NCI-H2107 treated with DMSO at 0.1 percent for 48 hours (cell line): ENCODE measurements around the gene IFT74.
"Not testable (repeated sequence)": the region's sequence is repeated elsewhere in the genome, so short reads cannot be mapped to it uniquely, and the experiment has no call there.

Source experiments
- DNase-seq: peaks from one replicate; lab custom pipeline; 2025; ENCODE audit not compliant: unreplicated experiment; lab: John Stamatoyannopoulos, UW

Gene IFT74

DNA sequence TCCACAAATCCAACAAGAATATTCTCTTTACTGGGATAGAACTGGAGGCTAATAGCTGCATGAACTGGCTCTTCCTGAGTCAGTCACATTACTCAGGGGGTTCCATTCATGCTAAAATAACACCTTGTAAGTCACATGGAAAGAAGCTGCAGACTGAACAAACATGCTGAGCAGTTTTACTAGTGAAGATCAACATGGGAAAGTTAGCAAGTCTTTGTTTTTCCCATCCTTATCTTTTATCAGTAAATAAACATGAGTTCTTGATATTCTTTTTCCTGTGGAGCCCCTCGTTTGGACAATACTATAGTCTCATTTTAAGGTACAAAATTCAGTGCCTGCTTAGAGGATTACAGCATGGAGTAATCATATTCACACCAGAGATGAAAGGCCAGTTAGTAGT, 109.1 kb downstream of the IFT74 start:
- DNase-seq = no peak

GRCh38 chr9:27073841-27074728, 117.9 kb downstream of the IFT74 start:
- DNase-seq = no peak

DNA sequence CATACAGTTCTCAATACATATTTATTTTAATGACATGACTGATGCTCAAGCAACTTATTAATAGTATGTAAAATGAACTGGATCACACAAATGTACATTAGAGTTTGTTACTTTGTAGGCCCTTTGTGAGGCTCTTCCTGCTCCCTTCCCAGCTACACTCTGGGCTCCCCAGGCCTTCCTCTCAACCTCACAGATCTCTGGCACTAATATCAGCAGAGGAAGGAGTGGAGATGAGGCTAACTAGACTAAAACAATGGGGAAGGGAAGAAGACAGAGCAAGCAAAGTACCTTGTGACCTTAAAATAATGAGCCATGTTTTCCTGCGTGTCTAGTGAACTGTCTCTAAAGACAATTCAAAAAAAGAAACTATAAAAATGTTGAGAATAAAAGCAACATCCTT, 122.5 kb downstream of the IFT74 start:
- DNase-seq = no peak

DNA sequence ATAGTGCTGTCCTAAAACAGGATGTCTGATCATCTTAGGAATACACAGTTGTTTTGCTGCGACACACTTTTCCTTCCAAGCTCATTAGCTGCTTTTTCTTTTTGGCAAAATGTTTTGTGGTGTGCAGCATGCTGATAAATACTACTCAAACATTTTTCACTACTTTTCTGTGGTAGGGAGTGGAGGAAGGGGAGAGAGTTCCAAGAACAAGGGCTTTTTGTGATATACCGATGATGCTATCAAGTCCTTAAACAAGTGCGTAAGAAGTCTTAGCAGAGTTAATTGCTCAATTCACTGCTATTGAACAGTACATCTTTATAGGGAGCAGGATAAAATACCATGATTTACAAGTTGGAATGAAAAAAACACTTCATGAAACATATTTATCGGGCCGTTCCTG, 129.2 kb downstream of the IFT74 start:
- DNase-seq = no peak

- DNase-seq = no peak
These were observed 130.8 kb downstream of the IFT74 start for GRCh38 chr9:27086818-27087680.

DNA sequence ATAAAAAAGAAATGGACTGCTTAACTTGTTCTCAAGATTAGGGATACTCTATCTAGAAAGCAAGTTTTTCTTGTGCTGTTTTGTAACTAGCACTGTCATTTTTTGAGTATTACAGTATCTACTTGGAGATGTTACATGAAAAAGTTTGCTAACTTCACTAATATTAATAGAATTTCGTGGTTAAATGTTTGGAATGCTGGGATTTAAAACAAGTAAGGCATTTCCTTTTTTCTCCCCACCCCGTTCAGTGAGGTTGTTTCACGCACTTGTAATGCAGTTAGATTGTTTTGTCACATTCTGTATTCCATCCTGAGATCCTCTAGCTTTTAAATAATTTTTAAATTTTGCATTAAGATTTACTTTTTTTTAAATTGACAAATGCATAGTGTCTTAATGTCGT, 132.8 kb downstream of the IFT74 start:
- no peak for DNase-seq

- no peak for DNase-seq
These were observed 133.5 kb downstream of the IFT74 start for GRCh38 chr9:27089706-27090105.

GRCh38 chr9:27090231-27090630, 134.0 kb downstream of the IFT74 start:
- no peak for DNase-seq

- DNase-seq = no peak
These were observed 134.5 kb downstream of the IFT74 start for GRCh38 chr9:27090711-27091110.

DNA sequence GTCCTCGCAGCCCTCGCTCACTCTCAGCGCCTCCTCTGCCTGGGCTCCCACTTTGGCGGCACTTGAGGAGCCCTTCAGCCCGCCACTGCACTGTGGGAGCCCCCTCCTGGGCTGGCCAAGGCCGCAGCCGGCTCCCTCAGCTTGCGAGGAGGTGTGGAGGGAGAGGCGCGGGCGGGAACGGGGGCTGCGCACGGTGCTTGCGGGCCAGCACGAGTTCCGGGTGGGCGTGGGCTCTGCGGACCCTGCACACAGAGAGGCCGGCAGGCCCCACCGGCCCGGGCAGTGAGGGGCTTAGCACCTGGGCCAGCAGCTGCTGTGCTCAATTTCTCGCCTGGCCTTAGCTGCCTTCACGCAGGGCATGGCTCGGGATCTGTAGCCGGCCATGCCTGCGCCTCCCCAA, 136.3 kb downstream of the IFT74 start:
- not testable (repeated sequence) for DNase-seq

DNA sequence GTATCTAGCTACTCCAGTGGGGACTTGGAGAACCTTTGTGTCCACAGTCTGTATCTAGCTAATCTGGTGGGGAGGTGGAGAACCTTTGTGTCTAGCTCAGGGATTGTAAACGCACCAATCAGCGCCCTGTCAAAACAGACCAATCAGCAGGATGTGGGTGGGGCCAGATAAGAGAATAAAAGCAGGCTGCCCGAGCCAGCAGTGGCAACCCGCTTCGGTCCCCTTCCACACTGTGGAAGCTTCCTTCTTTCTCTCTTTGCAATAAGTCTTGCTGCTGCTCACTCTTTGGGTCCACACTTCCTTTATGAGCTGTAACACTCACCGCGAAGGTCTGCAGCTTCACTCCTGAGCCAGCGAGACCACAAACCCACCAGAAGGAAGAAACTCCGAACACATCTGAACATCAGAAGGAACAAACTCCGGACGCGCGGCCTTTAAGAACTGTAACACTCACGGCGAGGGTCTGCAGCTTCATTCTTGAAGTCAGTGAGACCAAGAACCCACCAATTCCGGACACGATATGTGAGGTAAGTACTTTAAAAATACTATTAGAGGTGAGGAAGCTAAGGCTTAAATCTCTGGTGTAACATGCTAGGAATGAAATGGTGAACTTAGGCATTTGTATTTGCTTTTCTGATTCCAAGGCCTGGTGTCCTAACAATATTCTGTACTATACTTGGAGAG, 137.3 kb downstream of the IFT74 start:
- not testable (repeated sequence) for DNase-seq

GRCh38 chr9:27094640-27095298, 138.6 kb downstream of the IFT74 start:
- DNase-seq = no peak

- DNase-seq = no peak
These were observed 151.0 kb downstream of the IFT74 start for GRCh38 chr9:27107241-27107640.

DNA sequence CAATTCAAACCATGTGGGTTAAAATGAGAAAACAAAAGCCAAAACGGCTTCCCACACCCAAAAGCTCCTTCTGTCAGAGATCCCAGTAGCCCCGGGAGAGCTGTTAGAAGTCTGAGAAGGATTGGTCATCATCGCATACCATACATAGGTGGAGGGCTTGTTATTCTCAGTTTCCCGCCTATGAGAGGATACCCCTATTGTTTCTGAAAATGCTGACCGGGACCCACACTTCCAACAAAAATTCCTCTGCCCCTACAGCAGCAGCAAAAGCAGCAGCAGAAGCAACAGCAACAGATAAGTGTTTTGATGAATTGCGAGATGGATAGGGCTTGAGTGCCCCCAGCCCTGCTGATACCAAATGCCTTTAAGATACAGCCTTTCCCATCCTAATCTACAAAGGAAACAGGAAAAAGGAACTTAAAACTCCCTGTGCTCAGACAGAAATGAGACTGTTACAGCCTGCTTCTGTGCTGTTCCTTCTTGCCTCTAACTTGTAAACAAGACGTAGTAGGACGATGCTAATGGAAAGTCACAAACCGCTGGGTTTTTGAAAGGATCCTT, 152.8 kb downstream of the IFT74 start, which contains the start of gene TEK:
Gene TEK, plus strand, starts transcription at position 245 of the 561 bp plus-strand sequence. CDS start 366 bp downstream, outside the sequence.
- no peak for DNase-seq

DNA sequence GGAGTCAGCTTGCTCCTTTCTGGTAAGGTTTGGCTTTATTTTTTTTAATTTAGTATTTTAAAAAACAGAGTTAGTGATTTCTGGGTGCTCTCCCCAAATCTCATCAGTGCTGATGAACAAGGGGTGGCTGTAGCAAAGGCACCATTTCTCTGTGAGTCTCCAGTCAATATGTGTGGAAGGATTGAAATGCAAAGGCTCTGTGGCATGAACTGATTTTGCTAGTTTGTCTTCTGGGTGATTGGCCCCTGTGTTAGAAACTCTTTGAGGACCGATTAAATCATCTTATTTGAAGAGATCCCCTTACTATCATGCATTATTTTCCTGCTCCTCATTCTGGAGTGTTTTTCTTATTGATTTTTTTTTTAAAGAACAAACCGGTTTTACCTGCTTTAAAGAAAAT, 153.4 kb downstream of the IFT74 start:
- no peak for DNase-seq

- DNase-seq = no peak
These were observed 154.0 kb downstream of the IFT74 start for GRCh38 chr9:27110181-27110580.

DNA sequence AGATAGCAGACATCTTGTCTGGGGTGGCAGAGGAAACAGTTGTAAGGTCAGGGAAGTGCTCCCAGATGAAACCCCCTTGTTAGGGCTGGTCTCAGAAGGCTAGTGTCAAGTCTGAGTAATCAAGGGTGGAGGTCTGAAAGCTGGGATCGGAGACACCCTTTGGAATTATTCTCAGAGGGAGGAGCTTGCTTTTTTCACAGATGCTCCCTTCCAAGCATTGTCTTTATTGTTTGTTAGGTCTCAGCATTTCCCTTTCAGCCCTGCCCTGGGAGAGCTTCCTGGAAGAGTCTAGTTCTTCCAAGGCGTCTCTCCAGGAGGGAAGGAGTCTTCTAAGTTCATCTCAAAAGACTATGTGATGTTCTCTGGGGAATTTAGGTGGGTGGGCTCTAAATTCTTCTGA, 156.0 kb downstream of the IFT74 start:
- no peak for DNase-seq
